ENCODE measurements around the gene MRTFA.

DNA sequence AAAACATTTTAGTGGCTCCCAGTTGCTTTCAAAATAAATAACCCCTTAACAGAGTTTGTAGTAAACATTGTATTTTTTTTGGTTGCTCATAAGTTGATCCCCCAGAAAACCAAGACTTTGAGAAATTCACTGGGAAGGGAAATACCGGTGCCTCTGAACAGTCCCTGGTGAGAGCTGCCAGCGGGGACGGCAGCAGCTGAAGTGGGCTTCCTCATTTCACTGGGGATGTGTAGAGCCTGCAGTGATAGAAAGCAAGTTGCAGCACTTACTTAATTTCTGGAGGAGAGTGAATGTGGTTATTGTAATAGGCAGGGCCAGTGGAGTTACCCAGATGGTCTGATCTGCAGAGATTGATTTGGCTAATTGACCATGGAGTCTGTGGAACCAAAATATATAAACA is 24.2 kb upstream of the MRTFA start:
- TF ChIP-seq, protein P1, sequence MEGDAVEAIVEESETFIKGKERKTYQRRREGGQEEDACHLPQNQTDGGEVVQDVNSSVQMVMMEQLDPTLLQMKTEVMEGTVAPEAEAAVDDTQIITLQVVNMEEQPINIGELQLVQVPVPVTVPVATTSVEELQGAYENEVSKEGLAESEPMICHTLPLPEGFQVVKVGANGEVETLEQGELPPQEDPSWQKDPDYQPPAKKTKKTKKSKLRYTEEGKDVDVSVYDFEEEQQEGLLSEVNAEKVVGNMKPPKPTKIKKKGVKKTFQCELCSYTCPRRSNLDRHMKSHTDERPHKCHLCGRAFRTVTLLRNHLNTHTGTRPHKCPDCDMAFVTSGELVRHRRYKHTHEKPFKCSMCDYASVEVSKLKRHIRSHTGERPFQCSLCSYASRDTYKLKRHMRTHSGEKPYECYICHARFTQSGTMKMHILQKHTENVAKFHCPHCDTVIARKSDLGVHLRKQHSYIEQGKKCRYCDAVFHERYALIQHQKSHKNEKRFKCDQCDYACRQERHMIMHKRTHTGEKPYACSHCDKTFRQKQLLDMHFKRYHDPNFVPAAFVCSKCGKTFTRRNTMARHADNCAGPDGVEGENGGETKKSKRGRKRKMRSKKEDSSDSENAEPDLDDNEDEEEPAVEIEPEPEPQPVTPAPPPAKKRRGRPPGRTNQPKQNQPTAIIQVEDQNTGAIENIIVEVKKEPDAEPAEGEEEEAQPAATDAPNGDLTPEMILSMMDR (IDR thresholded peaks at IDR 0.05), result no peak
- no peak for TF ChIP-seq POLR2A (IDR thresholded peaks at IDR 0.05)

Data from right lobe of liver (tissue), 4 donors.